GM12872 (cell line): ENCODE measurements around the gene S100A14.

Experiments
- CTCF ChIP-seq: IDR thresholded peaks from 3 replicates; pipeline ENCODE4 v1.5.1; 2011; ENCODE audit warnings: low read depth, mild to moderate bottlenecking, low read length, moderate library complexity; ENCODE audit not compliant: insufficient read depth

The S100A14 gene

GRCh38 chr1:153577624-153578051 lies 38.5 kb downstream of the S100A14 start:
- TF ChIP-seq CTCF, result no peak

GRCh38 chr1:153577138-153577537 lies 39.0 kb downstream of the S100A14 start:
- no peak for TF ChIP-seq CTCF

DNA sequence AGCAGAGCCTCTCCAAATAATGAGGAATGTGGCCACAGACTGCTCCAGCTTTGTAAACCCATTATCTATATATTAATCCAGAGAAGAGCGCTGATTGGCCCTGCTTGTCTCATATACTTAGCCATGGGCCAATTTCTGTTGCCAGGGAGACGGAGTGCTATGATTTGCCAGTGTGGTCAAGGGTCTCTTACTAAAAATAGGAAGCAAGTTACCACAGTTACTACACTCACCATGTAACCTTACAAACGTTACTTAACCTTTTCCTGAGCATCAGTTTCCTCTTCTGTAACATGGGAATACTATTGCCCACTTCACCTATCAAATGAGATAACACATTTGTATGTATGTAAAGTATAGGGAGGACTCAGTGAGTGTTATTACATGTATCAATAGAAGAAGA lies 42.8 kb downstream of the S100A14 start:
- TF ChIP-seq CTCF, result no peak

- peak; percentile 82 for TF ChIP-seq CTCF
These were observed 43.5 kb downstream of the S100A14 start for GRCh38 chr1:153572569-153573015.

- TF ChIP-seq CTCF, result no peak
These were observed 44.4 kb downstream of the S100A14 start for GRCh38 chr1:153571706-153572105.

GRCh38 chr1:153570874-153571273 lies 45.3 kb downstream of the S100A14 start:
- no peak for TF ChIP-seq CTCF

- TF ChIP-seq CTCF, result no peak
These were observed 46.7 kb downstream of the S100A14 start for GRCh38 chr1:153569465-153569864.

GRCh38 chr1:153568367-153569099 lies 47.6 kb downstream of the S100A14 start:
- TF ChIP-seq CTCF, result peak; percentile 99
